Cardiac muscle cell (in vitro differentiated cells and primary cell): Measurements from ENCODE around the gene DNAH3. TPM values are rescaled to one million over a fixed set of nuclear protein-coding genes. Genes with fewer than 3 reads are reported as not detected.

ENCODE experiments used
- DNase-seq, 2 donors: peaks; one replicate each; pipeline versions ENCODE4 v3.0.0 to v3.0.0-alpha.2; 2010 to 2017; ENCODE audit warnings: low read depth in 1 of 2, low spot score in 1 of 2
- H3K27ac ChIP-seq: fragments of 200-600 bp; sonication (generic); 2 replicates; pipeline ENCODE4 v1.5.1; 2016
- H3K27me3 ChIP-seq: fragments of 200-600 bp; sonication (generic); 2 replicates; pipeline ENCODE4 v1.6.0; 2016; ENCODE audit warnings: control low read depth
- H3K36me3 ChIP-seq: fragments of 200-600 bp; sonication (generic); 2 replicates; pipeline ENCODE4 v1.5.1; 2016; ENCODE audit warnings: control low read depth
- H3K4me1 ChIP-seq: fragments of 200-600 bp; sonication (generic); 2 replicates; pipeline ENCODE4 v1.8.1; 2017; ENCODE audit warnings: low read depth, mild to moderate bottlenecking, mixed run types
- H3K4me3 ChIP-seq: fragments of 200-600 bp; sonication (generic); 2 replicates; pipeline ENCODE4 v1.5.1; 2016; ENCODE audit warnings: mild to moderate bottlenecking
- H3K9me3 ChIP-seq: fragments of 200-600 bp; sonication (generic); 2 replicates; pipeline ENCODE4 v1.5.1; 2017; ENCODE audit warnings: low read depth, mild to moderate bottlenecking, control low read depth
- polyA plus RNA-seq: library from polyadenylated mRNA; unstranded; fragments of >200 nt; fragmentation: Nextera tagmentation; extraction: Ambion mirVana; gene quantifications from 2 replicates; pipeline ENCODE4 v1.2.1, GENCODE V29; 2016
- total RNA-seq: library from RNA; depleted of rRNA; stranded (reverse); fragments of >200 nt; gene quantifications from 2 replicates; pipeline ENCODE4 v1.2.3, GENCODE V29; 2016
- TF ChIP-seq, protein P1 (sequence below): IDR thresholded peaks from 2 replicates; pipeline ENCODE4 v1.5.1; 2012; ENCODE audit warnings: low read depth, mild to moderate bottlenecking, low read length

DNAH3 gene
- total and polyA plus RNA-seq, 2 experiments from 2014 or later: 0.39 TPM; not detected in 1

DNA sequence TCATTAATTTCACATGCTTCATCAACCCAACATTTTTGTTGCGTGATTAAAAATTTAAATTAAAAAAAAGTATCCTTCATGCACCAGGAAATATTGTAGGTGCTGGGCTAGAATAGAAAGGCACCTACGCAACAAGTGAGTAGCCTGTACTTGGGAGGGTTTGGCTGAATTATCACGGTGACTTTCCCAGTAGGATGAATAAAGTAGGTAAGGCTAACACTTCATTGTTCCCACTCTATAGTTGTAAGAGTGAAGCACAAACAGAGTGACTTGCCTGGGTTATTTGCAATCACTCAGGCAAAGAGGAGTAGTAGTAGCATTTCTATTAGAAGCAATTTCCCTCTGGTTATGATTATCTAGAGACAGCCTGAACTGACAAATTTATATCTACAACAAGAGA lies 62.5 kb downstream of the DNAH3 start:
- DNase-seq: no peak
- TF ChIP-seq, protein P1, sequence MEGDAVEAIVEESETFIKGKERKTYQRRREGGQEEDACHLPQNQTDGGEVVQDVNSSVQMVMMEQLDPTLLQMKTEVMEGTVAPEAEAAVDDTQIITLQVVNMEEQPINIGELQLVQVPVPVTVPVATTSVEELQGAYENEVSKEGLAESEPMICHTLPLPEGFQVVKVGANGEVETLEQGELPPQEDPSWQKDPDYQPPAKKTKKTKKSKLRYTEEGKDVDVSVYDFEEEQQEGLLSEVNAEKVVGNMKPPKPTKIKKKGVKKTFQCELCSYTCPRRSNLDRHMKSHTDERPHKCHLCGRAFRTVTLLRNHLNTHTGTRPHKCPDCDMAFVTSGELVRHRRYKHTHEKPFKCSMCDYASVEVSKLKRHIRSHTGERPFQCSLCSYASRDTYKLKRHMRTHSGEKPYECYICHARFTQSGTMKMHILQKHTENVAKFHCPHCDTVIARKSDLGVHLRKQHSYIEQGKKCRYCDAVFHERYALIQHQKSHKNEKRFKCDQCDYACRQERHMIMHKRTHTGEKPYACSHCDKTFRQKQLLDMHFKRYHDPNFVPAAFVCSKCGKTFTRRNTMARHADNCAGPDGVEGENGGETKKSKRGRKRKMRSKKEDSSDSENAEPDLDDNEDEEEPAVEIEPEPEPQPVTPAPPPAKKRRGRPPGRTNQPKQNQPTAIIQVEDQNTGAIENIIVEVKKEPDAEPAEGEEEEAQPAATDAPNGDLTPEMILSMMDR: no peak
- Histone ChIP-seq H3K36me3 (no peaks in the 10 kb centered on the region), H3K9me3 (no peaks in the 10 kb centered on the region), H3K27ac (no peak overlapping the region), H3K27me3 (no peaks in the 10 kb centered on the region), H3K4me1 (no peaks in the 10 kb centered on the region), H3K4me3 (no peak overlapping the region)

DNA sequence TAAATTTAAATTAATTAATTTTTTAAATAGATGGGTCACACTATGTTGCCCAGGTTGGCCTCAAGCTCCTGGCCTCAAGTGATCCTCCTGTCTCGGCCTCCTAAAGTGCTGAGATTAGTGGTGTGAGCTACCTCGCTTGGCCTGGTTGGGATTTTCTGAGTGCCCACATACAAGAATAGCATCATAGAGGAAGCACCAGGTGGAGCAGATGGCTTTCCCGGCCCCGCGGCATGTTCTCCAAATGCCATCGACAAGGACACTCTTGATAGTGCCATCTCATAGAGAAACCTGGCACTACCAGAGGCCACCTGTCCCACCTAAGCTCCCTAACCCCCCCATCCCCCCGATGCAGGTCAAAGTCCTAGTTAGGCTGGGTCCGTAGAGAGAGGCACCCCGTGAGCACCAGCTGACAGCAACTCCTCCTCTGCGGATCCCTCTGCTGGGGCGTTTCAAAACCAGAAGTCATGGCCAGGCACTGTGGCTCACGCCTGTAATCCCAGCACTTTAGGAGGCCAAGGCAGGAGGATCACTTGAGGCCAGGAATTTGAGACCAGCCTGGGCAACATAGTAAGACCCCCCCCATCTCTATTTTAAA lies 65.9 kb downstream of the DNAH3 start:
- Histone ChIP-seq H3K4me3 (no peak overlapping the region), H3K27me3 (no peaks in the 10 kb centered on the region), H3K9me3 (no peaks in the 10 kb centered on the region), H3K4me1 (no peaks in the 10 kb centered on the region), H3K27ac (no peak overlapping the region), H3K36me3 (no peaks in the 10 kb centered on the region)
- TF ChIP-seq, protein P1: no peak
- DNase-seq: no peak

DNA sequence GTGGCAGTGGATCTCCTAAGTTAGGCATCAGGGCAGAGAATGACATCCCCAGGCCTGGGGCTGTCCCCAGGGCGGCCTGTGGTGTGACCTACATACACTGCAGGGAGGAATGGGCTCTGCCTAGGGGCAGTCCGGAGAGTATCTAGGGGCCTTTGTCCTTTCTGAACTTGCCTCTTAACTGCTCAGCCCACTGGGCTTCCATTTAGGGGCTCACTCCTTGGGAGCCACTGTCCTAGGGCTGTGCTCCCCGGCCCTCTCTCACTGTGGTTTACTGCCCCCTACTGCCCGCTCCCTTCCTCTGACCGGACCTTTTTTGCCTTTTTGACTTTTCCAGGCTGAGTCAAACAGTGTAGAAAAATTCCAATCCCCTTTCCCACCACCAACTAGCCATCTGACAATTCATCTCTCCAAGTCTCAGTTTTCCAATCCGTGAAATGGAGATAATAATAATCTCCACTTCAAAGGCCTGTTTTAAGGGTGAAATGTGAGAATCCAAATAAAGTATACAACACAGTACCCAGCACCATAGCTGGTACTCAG lies 66.8 kb downstream of the DNAH3 start:
- no peaks in the 10 kb centered on the region for H3K27me3 ChIP-seq
- no peaks in the 10 kb centered on the region for H3K9me3 ChIP-seq
- H3K4me3 ChIP-seq: no peak overlapping the region
- TF ChIP-seq, protein P1: peak; percentile 85
- no peaks in the 10 kb centered on the region for H3K36me3 ChIP-seq
- peak overlapping the region; percentile 16 for H3K27ac ChIP-seq
- peak; percentile 78 to 80 for DNase-seq
- no peaks in the 10 kb centered on the region for H3K4me1 ChIP-seq

DNA sequence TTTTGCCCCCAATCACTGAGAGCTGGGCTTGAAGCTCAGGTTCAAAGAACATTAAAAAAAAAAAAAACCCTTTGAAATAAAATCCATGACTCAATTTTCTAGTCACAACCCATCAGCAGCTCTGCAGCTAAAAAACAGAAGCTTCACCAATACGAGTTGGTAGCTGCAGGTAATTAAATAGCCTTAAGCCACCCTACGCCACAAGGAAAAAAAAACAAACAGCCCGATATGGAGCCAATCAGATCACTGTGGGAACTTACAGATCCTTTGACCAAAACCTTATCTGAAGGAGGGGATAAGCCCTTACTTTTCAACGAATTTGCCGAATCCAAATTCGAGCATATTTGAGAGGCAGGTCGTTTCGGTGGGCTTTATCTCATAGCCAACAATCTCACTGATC lies 69.3 kb downstream of the DNAH3 start:
- TF ChIP-seq, protein P1: no peak
- DNase-seq: no peak
- Histone ChIP-seq H3K27ac (no peak overlapping the region), H3K4me1 (no peaks in the 10 kb centered on the region), H3K27me3 (no peaks in the 10 kb centered on the region), H3K9me3 (no peaks in the 10 kb centered on the region), H3K36me3 (no peaks in the 10 kb centered on the region), H3K4me3 (no peak overlapping the region)

DNA sequence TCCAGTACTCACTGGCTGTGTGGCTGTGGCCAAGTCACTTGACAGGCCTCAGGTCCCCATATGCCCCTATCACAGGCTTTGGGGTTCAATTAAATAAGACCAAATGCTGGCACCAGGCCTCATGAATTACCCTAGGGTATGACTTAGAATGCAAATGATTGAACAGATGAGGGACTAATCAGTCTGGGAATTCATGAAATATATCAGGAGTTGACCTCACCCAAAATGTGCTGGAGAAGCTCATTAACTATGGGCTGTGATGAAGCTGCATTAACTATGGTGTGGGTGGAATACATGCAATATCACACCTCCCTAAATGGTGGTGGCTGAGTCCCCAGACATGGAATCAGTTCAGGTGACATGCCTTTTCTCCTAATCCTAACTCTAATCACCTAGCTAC lies 72.1 kb downstream of the DNAH3 start:
- Histone ChIP-seq H3K27ac (no peak overlapping the region), H3K36me3 (no peaks in the 10 kb centered on the region), H3K27me3 (no peaks in the 10 kb centered on the region), H3K4me1 (peaks cover 5% of the 10 kb centered on the region), H3K9me3 (no peaks in the 10 kb centered on the region), H3K4me3 (no peak overlapping the region)
- TF ChIP-seq, protein P1: no peak
- no peak for DNase-seq
